T-helper 2 cell treated with Interferon-gamma antibody and Interleukin-4, amounts not matched to agents 5 μg/mL and 100 μg/mL, for 36 hours (primary cell): Measurements from ENCODE around the gene FABP3.
"Not testable (repeated sequence)": the region's sequence is repeated elsewhere in the genome, so short reads cannot be mapped to it uniquely, and the experiment has no call there.

Experiments
- DNase-seq: peaks from one replicate; pipeline ENCODE4 v3.0.0; 2021; ENCODE audit warnings: low spot score
- H3K27ac Mint-ChIP-seq: one replicate; pipeline ENCODE4 v1.8.0; 2021; ENCODE audit warnings: mild to moderate bottlenecking, mixed read lengths
- H3K27me3 Mint-ChIP-seq: one replicate; pipeline ENCODE4 v1.8.0; 2021; ENCODE audit warnings: low read depth, mixed read lengths
- H3K36me3 Mint-ChIP-seq: one replicate; pipeline ENCODE4 v1.8.0; 2021; ENCODE audit warnings: low read depth, mixed read lengths
- H3K4me1 Mint-ChIP-seq: one replicate; pipeline ENCODE4 v1.8.0; 2021; ENCODE audit warnings: low read depth, mixed read lengths
- H3K4me3 Mint-ChIP-seq: one replicate; pipeline ENCODE4 v1.8.0; 2022; ENCODE audit warnings: mild to moderate bottlenecking, moderate library complexity, mixed read lengths
- H3K9me3 Mint-ChIP-seq: one replicate; pipeline ENCODE4 v1.8.0; 2021; ENCODE audit warnings: mixed read lengths

FABP3 gene

GRCh38 chr1:31389616-31390015 is 16.7 kb upstream of the FABP3 start:
- DNase-seq = no peak
- Mint-ChIP-seq H3K36me3 (no peaks in the 10 kb centered on the region), H3K9me3 (no peaks in the 10 kb centered on the region), H3K4me3 (no peak overlapping the region), H3K27ac (no peak overlapping the region), H3K4me1 (peaks cover 5% of the 10 kb centered on the region), H3K27me3 (no peaks in the 10 kb centered on the region)

DNA sequence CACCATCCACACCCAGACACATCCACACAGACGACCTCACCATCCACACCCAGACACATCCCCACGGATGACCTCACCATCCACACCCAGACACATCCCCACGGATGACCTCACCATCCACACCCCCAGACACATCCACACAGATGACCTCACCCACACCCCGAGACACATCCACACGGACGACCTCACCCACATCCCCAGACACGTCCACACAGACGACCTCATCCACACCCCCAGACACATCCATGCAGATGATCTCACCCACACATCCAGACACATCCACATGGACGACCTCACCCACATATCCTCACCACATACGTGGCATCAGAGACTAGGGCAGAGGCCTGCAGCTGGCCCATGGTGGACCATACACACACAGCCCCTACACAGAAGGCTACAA is 14.7 kb upstream of the FABP3 start:
- Mint-ChIP-seq H3K4me1 (no peaks in the 10 kb centered on the region), H3K27me3 (peaks cover under 1% of the 10 kb centered on the region), H3K27ac (no peak overlapping the region), H3K36me3 (no peaks in the 10 kb centered on the region), H3K4me3 (no peak overlapping the region), H3K9me3 (no peaks in the 10 kb centered on the region)
- no peak for DNase-seq

DNA sequence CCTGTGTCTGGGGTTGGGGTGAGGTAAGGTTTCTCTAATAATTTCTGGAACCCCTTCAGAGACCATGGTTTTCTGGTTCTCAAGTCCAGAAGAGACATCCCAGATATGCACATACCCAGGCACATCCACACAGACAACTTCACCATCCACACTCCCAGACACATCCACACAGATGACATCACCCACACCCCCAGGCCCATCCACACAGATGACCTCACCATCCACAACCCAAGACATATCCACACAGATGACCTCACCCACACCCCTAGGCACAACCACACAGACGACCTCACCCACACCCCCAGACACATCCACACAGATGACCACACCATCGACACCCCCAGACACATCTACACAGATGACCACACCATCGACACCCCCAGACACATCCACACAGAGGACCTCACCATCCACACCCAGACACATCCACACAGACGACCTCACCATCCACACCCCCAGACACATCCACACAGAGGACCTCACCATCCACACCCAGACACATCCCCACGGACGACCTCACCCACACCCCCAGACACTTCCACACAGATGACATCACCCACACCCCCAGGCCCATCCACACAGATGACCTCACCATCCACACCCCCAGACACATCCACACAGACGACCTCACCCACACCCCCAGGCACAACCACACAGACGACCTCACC is 13.8 kb upstream of the FABP3 start:
- DNase-seq = not testable (repeated sequence)

GRCh38 chr1:31383967-31384366 is 11.1 kb upstream of the FABP3 start:
- H3K9me3 Mint-ChIP-seq = no peaks in the 10 kb centered on the region
- no peak overlapping the region for H3K27ac Mint-ChIP-seq
- H3K4me3 Mint-ChIP-seq = no peak overlapping the region
- H3K36me3 Mint-ChIP-seq = no peaks in the 10 kb centered on the region
- no peak for DNase-seq
- peaks cover 6% of the 10 kb centered on the region for H3K27me3 Mint-ChIP-seq
- H3K4me1 Mint-ChIP-seq = no peaks in the 10 kb centered on the region

More for the DNA sequence above, 13.8 kb upstream of the FABP3 start:
- not testable (repeated sequence) for H3K27ac Mint-ChIP-seq, H3K9me3 Mint-ChIP-seq, H3K27me3 Mint-ChIP-seq, H3K36me3 Mint-ChIP-seq, H3K4me1 Mint-ChIP-seq, H3K4me3 Mint-ChIP-seq

DNA sequence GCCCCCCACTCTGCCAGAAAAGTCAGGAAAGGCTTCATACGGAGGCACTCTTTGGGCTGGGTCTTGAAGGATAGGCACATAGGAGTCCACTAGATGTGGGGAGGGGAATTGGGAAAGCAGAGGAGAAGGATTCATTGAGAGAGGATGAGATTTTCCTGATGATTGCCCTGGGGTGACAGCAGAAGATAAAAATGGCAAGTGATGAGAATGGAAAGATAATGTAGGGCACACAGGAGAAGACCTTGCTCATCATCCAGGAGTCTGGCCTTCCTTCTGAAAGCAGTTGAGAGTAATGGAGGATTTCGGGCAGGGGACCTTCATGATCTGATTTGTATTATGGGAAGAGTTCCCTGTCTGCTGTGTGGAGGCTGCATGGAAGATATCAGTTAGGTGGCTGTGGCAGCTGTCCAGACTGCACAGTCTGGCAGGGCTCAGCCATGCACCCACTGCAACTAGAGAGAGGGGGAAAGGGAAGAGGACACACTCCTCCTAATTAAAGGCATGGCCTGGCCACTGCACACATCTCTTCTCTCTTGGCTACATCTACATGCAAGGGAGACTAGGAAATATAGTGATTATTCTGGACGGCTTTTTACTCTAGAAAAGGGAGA is 9.6 kb upstream of the FABP3 start:
- no peak for DNase-seq
- no peak overlapping the region for H3K4me3 Mint-ChIP-seq
- H3K27ac Mint-ChIP-seq = no peak overlapping the region
- no peaks in the 10 kb centered on the region for H3K36me3 Mint-ChIP-seq
- no peaks in the 10 kb centered on the region for H3K9me3 Mint-ChIP-seq
- no peaks in the 10 kb centered on the region for H3K4me1 Mint-ChIP-seq
- peaks cover 6% of the 10 kb centered on the region for H3K27me3 Mint-ChIP-seq

- no peaks in the 10 kb centered on the region for H3K36me3 Mint-ChIP-seq
- no peak for DNase-seq
- H3K27ac Mint-ChIP-seq = no peak overlapping the region
- peaks cover 1% of the 10 kb centered on the region for H3K4me1 Mint-ChIP-seq
- H3K27me3 Mint-ChIP-seq = peaks cover 6% of the 10 kb centered on the region
- no peak overlapping the region for H3K4me3 Mint-ChIP-seq
- no peaks in the 10 kb centered on the region for H3K9me3 Mint-ChIP-seq
Measured at GRCh38 chr1:31381394-31382294, 8.8 kb upstream of the FABP3 start.

DNA sequence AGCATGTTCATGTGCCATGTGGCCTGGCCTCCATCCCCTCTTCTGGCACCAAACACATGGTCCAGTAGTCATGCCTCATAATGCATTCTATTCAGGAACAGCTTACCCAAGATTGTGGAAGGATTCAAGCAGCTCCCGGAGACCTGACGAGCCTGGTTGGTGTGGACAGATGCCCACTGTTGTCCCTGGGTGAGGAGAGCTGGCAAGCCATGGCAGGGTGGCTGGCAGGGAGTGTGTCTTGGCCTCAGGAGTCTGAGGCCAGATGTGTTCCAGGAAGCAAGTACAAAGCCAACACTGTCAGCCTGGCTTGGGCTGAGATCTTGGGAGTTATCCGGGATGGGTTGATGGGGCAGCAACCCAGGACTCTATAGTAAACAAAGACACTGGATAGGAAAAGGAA is 7.3 kb upstream of the FABP3 start:
- Mint-ChIP-seq H3K27ac (no peak overlapping the region), H3K36me3 (no peaks in the 10 kb centered on the region), H3K4me3 (no peak overlapping the region), H3K4me1 (peaks cover 5% of the 10 kb centered on the region), H3K27me3 (peaks cover 6% of the 10 kb centered on the region), H3K9me3 (no peaks in the 10 kb centered on the region)
- DNase-seq = no peak

DNA sequence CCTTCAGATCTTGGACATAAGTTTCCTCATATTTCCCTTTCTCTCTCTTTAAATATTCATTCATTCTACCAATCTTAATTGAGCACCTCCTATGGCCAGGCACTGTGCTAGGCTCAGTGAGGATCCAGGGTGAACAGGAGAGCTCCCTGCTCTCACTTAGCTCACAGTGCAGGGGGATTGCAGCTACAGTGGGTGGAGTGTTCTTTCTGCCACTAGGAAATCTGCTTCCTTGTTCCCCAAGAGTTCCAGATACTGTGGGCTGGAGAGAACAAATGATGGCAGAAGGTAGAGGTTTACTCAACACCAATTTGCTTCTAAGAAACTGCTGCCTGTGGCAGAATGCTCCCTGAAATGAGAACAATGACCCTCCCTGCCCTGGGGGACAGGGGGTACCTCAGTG is 5.1 kb upstream of the FABP3 start:
- peaks cover 12% of the 10 kb centered on the region for H3K27me3 Mint-ChIP-seq
- DNase-seq = no peak
- H3K4me1 Mint-ChIP-seq = peaks cover 14% of the 10 kb centered on the region
- no peaks in the 10 kb centered on the region for H3K9me3 Mint-ChIP-seq
- no peak overlapping the region for H3K4me3 Mint-ChIP-seq
- H3K36me3 Mint-ChIP-seq = no peaks in the 10 kb centered on the region
- no peak overlapping the region for H3K27ac Mint-ChIP-seq

GRCh38 chr1:31377364-31377863 is 4.5 kb upstream of the FABP3 start:
- Mint-ChIP-seq H3K27me3 (peaks cover 14% of the 10 kb centered on the region), H3K9me3 (no peaks in the 10 kb centered on the region), H3K4me3 (no peak overlapping the region), H3K4me1 (peaks cover 14% of the 10 kb centered on the region), H3K27ac (no peak overlapping the region), H3K36me3 (no peaks in the 10 kb centered on the region)
- no peak for DNase-seq

DNA sequence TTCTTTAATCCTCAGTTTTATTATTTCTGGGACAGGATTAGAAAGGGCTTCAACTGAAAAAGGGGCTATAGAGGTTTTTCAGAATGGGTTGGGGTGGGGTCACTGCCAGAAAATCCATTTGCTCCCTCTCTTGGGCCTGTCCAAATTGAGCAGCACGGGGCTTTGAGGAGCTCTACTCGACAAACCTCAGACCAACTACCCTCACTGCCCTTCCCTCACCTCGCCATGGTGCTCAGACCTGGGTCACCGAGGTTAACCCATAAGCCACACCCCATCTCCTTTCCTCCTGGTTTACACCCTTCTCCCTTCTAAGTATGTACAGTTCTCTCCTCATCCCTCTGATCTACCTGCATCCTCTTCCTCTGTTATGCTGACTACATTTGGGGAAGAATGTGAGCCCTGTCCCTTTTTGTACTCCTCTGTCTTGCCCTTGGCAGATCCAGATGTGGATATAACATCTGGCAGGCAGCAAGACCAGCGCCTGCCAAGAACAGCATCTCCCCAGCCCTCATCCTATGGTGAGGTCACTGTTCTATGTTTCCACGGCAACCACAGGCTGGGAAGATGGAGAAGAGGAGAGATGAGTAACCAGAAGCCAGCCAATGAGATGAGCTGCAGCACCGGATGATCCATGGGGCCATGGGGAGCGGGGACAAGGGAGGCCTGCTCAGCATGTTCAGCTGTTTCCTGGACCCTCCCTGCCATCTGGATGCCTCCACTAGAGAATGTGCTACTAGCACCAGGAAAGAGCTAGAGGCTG is 3.7 kb upstream of the FABP3 start:
- H3K27ac Mint-ChIP-seq = no peak overlapping the region
- DNase-seq = no peak
- H3K27me3 Mint-ChIP-seq = peaks cover 13% of the 10 kb centered on the region
- H3K4me3 Mint-ChIP-seq = no peak overlapping the region
- no peaks in the 10 kb centered on the region for H3K9me3 Mint-ChIP-seq
- H3K4me1 Mint-ChIP-seq = peaks cover 14% of the 10 kb centered on the region
- H3K36me3 Mint-ChIP-seq = no peaks in the 10 kb centered on the region

DNA sequence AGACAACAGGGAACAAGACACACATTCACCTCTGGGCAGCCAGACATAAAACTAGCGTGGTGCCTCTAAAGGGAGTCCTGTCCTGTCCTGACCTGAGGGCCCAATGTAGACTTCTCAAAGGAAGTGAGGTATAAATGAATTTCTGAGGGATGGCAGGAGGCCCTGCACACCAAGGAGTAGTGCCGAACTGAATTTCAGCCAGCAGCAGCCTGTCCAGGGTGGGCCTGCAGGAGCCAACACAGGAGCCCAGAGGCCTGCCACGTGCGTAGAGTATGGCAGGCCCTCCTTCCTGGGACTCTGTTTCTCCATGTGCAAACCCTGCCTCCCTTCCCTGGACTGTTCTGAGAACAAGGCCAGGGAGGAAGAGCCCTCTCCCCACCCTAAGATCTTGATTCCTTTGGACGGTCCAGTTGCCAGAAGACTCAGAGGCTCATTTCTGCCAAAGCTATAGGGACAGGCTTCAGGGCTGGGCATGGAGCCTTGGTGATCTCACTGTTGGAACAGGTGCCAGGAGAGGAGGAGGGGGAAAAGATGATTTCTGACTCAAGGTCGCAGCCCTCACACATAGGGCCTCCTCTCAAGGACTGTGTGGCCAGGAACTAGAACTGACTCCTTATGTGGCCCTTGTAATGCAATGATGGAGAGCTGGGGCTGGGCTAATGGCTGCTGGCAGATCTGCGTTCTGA is 1.8 kb upstream of the FABP3 start:
- H3K36me3 Mint-ChIP-seq = no peaks in the 10 kb centered on the region
- no peak overlapping the region for H3K27ac Mint-ChIP-seq
- peaks cover 14% of the 10 kb centered on the region for H3K4me1 Mint-ChIP-seq
- no peak for DNase-seq
- no peaks in the 10 kb centered on the region for H3K9me3 Mint-ChIP-seq
- H3K27me3 Mint-ChIP-seq = peaks cover 13% of the 10 kb centered on the region
- no peak overlapping the region for H3K4me3 Mint-ChIP-seq

GRCh38 chr1:31373897-31374486 is 1.1 kb upstream of the FABP3 start:
- peaks cover 14% of the 10 kb centered on the region for H3K4me1 Mint-ChIP-seq
- peak overlapping the region; percentile 79 for H3K4me3 Mint-ChIP-seq
- H3K27me3 Mint-ChIP-seq = peaks cover 13% of the 10 kb centered on the region
- no peaks in the 10 kb centered on the region for H3K36me3 Mint-ChIP-seq
- H3K27ac Mint-ChIP-seq = no peak overlapping the region
- no peaks in the 10 kb centered on the region for H3K9me3 Mint-ChIP-seq
- no peak for DNase-seq

GRCh38 chr1:31372751-31373055 is 173 bp downstream of the FABP3 start:
- DNase-seq = no peak
- peaks cover 13% of the 10 kb centered on the region for H3K27me3 Mint-ChIP-seq
- H3K4me3 Mint-ChIP-seq = no peak overlapping the region
- H3K9me3 Mint-ChIP-seq = no peaks in the 10 kb centered on the region
- H3K36me3 Mint-ChIP-seq = no peaks in the 10 kb centered on the region
- no peak overlapping the region for H3K27ac Mint-ChIP-seq
- peaks cover 14% of the 10 kb centered on the region for H3K4me1 Mint-ChIP-seq
